Activated T-cell treated with anti-CD3 and anti-CD28 coated beads for 1 hour (primary cell): Measurements from ENCODE around the gene THADA.

Source experiments
- DNase-seq: peaks from one replicate; pipeline ENCODE4 v3.0.0-alpha.2; 2020; ENCODE audit warnings: low read depth

THADA gene

DNA sequence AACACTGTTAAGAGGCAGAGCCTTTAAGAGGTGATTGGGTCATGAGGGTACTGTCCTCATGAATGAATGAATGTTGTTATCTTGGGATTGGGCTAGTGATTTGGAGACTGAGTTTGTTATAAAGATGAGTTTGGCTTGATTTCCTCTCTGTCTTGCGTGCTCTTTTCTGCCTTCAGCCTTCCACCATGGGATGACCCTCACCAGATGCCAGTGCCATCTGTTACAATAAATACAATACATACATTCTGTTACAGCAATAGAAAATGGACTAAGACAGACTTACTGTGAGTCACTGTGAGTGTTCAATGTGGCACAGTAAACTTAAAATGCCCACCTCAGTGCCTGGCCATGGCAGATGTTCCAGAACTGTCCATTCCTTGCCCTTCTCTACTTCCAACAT lies 274.4 kb downstream of the THADA start:
- DNase-seq: no peak

DNA sequence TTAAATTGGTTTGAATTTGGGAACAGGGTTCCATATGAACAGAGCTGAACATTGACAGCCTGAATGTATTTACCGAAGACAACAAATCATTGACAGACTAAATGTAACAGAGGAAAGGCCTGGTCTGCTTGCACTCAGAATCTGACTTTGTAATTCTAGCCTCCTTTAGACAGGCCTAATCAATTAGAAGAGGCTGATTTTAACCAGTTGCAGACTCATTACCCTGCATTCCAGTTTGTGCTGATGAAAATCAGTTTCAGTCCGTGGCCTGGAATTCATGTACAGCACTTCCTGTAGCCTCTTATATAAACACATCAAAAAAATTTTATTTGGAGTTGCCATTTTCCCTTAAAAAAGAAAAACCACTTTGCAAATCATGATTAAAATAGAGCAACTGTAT lies 276.3 kb downstream of the THADA start:
- no peak for DNase-seq

DNA sequence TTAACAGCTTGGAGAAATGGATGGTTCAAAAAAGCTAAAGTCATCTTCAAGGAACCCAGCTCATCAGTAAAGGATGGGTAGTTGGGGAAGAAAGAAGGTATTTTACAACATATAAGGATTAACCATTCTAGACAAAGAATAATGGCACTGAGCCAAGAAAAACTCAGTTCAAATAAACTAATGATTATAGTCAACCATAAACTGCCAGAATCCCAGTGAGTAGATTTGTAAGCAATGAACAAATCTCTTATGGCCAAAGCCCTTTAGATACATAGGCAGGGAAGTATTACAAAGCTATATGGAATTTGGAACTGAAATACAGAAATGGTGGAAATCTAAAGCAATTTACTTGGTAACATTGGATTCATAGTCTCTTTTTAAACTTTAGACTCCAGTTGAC lies 277.0 kb downstream of the THADA start:
- DNase-seq: no peak

DNA sequence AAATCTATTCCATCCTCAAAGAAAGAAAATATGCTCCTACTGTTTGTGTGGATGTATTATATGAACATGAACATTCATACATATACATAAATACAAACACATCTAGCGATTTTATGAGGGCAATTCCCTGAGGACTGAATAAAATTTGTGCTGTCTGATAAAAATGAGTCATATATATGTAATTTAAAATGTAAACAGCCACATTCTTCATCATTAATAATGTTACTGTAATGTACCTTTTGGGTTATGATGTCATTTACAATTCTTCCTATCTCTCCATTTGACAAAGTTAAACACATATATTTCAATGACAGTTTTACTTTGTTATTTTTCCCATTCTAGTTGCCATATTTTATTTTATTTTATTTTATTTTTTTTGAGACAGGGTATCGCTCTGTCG lies 278.2 kb downstream of the THADA start:
- DNase-seq: no peak

DNA sequence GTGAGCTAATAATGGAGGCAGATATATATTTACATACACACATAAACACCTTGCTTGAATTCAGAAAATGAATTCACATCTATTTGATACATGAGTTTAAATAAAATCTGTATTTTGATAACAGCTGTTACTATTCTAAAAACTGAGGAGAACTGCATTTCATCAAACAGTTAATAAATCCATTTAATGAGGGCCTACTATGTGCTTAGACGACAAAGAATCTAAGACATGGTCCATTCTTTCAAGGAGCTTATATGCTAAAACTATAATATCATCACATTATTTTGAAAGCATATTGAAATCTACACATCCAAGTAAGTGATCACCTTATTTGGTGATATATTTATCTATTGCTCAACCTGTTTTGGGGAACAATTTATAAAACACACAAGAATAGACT lies 278.6 kb downstream of the THADA start:
- DNase-seq: no peak

DNA sequence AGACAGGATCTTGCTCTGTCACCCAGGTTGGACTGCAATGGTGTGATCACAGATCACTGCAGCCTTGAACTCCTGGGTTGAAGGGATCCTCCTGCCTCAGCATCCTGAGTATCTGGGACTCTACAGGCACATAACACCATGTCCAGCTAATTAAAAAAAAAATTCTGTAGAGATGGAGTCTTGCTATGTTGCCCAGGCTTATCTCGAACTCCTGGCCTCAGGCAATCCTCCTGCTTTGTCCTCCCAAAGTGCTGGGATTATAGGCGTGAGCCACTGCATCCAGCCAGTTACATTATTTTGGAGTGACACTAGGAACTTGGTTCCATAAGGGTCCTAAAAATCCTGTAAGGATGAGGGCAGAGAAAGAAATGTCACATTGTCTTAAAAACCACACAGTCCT lies 280.4 kb downstream of the THADA start:
- DNase-seq: no peak

DNA sequence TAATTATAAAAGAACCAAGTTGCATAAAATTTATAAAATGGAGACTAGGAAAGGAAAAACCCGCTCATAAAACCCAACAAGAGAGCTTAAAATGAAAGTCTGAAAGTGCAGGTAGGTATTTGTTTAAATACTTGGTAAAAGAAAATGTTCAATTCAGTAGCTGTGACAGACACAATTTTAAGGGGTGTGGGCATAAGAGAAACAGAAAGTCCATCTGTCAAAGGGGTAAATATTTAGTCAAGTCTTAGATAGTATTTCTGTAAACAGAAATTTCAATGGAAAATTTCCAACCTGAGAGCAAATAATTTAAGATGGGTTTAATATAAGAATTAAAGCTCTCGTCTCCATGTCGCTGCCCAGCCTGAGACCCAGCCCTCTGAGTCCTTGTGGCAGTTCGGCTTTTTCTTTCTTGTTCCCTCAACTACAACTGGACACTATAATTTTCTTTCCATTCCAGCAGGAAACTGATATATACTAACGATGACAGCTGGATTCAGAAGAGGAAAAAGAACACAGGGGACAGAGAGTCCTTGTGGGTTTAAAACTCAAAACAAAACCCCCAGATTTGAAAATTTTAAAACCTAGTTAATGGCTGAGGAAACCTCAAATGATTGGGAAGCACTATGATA lies 281.4 kb downstream of the THADA start:
- DNase-seq: no peak

DNA sequence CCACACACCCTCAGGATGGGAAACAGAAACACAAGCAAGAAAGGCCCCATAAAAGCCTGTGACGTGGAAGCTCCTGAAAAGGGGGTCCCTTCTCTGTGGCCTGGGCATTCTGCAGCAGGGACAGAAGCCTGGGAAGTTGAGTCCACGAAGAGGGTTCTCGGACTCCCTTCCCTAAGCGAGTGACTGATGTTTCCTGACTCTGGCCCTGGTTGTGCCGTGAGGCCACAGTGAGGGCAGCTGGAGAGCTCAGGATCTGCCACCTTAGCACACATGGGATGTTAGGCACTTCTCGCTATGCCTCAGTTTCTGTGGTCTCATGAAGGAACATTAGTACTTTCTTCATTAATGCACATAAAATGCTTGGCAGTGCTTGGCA lies 282.2 kb downstream of the THADA start:
- DNase-seq: no peak

DNA sequence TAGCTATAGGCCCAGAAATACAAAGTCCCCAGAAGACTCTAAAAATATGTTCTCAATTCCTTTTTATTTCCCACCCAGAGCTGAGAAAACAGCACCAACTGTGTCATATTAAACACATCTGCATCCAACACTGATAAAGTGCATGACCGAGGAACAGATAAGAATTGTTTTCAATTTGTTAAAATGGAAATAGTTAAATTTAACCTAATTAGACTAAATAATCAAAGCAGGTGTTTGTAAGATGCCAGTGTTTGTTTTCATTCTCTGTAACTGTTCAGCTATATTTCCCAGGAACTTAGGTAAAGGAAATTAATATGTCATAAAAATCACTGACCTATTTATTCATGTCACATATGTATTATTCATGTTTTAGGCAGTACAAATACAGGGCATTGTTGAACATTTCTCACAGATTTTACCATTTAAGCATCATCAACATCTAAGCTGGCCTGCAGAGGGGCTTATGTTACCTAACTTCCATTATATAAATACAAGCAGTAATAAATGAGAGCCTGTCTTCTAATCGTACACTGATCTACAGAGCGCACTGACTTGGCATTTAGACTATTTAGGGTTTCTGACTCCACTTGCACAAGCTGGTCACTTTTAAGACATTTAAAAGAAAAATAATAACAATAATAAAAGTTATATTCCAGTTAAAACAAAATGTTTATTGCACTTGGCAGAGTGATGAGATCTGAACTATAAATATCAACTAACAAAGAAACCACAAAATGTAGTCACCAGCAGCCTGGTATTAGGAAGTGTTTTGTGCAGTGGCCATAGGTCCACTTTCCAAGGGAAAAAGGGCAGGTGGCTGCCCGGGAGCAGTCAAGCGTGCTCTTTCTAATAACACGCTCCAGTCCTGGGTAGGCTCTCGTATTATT lies 282.8 kb downstream of the THADA start:
- no peak for DNase-seq

DNA sequence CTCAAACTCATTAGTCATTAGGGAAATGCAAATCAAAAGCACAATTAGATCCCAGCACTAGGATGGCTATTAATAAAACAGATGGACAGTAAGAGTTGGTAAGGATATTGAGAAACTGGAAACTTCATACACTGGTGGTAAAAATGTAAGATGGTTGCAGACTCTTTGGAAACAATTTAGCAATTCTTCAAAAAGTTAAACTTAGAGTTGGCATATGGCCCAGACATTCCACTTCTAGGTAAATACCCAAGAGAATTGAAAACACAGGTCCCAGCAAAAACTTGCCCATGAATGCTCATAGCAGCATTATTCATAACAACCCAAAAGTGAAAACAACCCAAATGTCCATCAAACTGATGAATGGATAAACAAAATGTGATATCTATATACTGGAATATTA lies 284.6 kb downstream of the THADA start:
- no peak for DNase-seq

DNA sequence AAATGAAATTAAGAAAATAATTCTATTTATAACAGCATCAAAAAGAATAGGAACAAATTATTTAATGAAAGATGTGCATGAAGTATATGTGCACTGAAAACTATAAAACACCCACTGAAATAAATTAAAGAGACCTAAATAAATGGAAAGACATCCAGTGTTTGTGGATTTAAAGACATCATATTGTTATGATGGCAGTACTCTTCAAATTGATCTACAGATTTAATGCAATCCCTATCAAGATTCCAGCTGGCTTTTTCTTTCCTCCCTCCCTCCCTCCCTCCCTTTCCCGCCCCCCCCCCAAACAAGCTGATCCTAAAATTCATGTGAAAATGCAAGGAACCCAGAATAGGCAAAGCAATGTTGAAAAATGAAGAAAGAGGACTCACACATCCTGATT lies 285.9 kb downstream of the THADA start:
- DNase-seq: no peak

DNA sequence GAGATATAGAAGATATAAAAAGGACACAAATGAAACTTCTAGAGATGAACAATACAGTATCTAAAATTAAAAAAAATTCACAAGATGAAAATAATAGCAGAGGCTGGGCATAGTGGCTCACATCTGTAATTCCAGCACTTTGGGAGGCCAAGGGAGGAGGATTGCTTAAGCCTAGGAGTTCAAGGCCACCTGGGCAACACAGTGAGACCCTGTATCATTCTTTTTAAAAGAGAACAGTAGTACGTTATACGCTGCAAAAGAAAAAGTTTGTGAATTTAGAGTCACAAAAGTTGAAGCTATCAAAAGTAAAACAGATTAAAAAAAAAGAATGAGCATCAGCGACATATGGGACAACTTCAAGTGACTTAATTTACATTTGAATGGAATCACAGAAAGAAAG lies 287.9 kb downstream of the THADA start:
- no peak for DNase-seq

DNA sequence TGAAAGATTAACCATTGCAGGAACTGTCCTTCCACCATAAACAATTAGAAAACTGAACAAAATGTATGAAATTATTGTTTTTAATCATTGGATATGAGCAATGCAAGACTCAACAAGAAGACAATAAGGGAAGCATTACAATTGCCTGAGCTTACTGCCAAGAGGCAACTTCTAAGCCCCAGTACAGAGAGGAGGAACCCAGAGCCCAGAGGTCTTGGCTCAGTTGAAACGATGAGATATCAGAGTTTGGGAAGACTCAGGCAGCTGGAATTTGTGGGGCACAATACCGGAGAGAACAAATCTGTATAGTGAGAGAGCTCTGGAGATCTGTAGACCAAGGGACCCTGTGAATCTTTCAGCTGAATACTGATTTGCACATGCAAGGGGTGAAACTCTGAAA lies 288.8 kb downstream of the THADA start:
- no peak for DNase-seq

DNA sequence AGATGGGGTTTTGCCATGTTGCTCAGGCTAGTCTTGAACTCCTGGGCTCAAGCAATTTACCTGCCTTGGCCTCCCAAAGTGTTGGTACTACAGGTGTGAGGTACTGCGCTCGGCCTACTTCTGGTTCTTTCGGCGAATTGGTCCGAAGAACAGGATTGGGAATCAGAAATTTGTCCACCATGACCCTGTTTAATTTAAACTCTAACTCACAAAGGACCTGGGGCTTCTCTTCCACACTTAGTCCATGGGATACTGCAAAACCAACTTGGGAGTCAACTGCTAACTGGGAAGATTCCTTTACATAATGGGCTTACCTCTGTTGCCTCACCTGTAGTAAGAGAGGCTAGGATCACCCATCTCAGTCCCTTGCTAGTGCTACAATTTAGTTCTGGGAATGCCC lies 289.6 kb downstream of the THADA start:
- DNase-seq: no peak

DNA sequence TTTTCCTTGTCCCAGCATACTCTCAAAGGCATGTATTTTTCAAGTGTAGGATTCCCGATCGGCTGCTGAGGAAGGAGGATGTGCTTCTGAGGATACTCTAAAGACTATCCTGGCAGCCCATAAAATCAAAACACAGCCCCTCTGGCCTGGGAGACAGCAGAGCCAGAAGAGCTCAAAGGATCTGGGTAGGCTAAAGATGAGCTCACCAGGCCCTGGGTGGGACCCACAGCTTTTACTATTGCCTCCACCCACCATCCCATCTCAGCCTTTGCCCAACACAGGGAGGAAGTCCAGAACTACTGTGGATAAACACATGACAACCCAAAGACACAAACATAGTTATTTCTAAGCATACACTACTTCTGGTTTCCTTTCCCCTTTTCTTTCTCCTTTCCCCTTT lies 290.3 kb downstream of the THADA start:
- no peak for DNase-seq

DNA sequence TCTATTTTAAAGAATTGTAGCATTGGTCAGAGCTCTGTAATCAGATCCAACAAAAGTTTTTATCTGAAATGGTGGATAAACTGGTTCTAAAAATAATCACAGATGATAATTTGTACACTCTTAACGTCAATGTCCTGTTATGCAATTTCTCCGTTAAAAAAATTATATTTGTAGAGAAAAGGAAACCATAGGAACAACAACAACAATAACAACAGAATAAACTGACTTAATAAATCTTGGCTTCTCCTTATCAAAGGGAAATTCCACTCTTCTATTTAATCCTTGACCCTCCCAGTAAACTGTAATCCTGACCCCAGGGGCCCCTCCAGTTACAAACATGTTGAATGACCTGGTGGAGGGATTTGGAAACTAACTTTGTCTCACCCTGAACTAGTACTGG lies 290.8 kb downstream of the THADA start:
- no peak for DNase-seq

DNA sequence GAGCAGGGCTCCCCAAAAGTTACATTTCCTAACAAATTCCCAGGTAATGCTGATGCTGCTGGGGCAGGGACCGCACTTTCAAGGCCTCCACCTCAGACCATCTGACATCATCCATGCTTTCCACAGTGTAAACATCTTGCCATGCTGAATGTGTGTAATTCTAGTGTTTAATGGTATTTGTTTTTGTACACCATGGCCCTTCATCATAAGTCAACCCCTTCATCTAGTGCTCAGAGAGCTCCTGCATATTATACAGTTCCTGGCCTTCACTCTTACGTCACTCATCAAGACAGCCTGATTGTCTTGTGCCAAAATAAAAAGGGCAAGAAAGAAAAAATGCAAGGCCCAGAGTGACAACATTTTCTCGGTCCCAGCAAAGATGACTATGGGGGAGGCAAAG lies 291.9 kb downstream of the THADA start:
- no peak for DNase-seq

DNA sequence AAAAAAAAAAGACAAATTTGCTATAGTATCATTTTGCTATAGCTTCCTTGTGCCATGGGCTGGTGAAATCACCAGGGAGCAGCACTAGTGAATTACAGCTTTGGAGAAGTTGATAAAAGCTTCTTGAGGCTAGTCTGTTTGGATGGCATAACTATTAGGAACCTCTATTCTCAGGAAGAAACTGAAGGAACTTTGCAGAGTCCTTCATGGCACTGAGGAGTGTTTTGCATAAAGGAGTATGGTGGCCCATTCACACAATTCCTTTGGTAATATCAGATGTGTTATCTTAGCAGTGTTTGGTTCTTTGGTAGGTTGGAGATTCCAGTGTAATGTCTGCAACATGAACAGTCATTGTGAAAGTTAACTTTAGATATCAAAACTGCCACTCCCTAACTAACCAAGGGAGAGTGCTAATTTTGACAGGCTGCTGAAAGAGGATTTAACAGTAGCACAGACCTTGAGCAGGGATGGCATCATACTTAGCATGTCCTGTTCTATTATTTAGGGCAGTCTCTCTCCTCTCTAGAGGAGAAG lies 292.8 kb downstream of the THADA start:
- DNase-seq: no peak

DNA sequence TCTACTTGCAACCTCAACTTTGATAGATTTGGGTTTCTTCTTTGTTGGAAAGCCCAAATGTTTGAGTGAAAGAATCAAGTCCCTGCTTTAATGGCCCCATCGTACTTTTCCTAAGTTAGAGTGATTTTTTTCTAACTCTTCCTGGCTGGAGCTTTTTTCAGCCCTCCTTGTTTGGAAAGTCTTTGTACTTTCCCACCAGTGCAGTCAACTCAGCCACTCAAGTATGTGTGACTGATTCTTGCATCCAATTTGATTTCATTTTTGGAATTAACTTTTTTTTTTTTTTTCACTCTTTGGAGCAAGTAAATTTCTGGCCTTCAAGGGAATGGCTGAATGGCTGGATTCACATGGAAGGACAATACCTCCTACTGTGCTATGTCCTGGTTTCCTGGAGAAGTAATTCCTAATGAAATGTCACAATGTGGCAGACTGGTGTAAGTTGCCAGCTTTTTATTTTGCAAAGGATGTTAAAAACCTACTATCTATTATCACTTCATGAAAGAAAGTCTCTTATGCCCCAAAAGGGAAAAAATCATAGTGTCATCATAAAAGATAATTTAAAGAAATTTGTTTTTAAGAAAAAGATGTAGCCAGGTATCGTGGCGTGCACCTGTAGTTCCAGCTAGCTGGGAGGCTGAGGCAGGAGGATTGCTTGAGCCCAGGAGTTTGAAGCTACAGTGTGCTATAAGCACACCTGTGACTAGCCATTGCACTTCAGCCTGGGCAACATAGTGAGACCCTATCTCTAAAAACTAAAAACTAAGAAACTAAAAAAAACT lies 293.5 kb downstream of the THADA start:
- no peak for DNase-seq

DNA sequence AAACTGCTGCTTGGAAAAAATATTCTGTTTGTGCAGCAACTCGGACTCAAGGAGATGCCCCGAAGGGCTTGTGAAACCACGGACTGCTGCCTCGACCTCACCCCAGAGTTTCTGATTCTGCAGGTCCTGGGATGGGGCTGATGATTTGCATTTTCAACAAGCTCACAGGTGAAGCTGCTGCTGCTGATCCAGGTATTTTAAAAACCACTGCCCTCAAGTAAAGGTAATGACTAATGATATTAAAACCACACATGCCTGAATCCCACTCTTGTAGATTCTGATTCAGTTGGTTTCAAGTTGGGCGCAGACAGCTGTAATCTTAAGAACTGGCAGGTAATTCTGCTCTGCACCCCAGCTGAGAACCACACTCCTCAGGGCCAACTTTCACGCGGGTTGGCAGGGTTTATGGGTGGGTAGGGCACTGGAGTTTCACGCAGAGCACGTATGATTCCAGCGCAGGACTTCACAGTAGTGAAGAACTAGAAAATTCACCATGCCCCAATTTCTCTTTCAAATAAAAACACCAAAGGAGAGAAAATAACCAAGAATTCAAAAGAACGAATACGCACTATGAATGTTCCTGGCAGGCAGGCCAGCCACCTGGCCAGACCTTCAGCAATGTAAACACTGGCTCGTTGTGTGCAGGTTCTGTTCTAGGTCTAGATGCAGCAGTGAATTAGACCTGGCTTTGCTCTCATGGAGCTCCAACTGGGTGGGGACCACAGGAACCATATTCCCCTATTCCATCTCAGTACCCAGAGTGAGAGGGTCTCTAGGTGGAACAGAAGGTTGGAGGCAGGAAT lies 294.9 kb downstream of the THADA start:
- DNase-seq: no peak

DNA sequence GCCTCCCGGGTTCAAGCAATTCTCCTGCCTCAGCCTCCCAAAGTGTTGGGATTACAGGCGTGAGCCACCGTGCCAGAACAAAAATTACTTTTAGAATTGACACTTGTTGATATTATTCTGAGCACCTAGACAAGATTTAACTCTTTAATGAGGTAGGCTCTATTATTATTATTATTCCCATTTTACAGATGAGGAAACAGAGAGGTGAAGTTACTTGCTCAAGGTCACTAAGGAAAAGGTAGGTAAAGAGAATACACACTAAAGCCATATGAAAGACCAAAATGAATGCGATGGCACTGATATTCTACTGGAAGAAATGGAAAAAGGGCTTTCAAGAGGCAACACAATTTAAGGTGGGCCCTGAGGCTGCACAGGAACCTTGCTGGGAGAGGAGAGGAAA lies 295.6 kb downstream of the THADA start:
- DNase-seq: no peak

DNA sequence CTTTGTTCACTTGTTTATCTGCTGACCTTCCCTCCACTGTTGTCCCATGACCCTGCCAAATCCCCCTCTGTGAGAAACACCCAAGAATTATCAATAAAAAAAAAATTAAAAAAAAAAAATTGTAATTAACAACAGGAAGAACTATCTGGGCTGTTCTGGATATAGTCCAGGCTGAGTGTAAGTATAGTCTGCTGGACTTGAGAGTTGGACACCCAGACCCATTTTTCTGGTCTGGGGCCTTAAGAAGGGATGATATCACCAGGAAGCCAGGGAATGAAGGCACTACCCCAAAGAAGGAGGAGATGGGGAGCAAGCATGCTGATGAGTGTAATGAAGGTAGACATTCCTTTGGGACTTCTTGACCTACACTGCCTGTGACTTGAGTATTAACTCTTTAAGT lies 297.3 kb downstream of the THADA start:
- no peak for DNase-seq
